ENCODE data around the gene DAPL1. TPM values are rescaled to one million over a fixed set of nuclear protein-coding genes. Genes with fewer than 3 reads are reported as not detected.

Gene DAPL1
- total RNA-seq, 1 donor from 2014 or later = not detected

GRCh38 chr2:158774681-158775080 lies 20.4 kb upstream of the DAPL1 start:
- no peak for TF ChIP-seq CTCF (IDR thresholded peaks at IDR 0.05; ENCODE audit: insufficient read depth, low read length, poor library complexity, severe bottlenecking)
- Histone ChIP-seq H3K27me3 (ENCODE audit: control insufficient read depth, insufficient read depth, low read length) (no peaks in the 10 kb centered on the region), H3K4me3 (ENCODE audit: low read depth, low read length) (no peak overlapping the region), H3K36me3 (ENCODE audit: control insufficient read depth, insufficient read depth, low read length) (no peaks in the 10 kb centered on the region)
- DNase-seq (ENCODE audit: low read depth) = no peak

- Histone ChIP-seq H3K4me3 (ENCODE audit: low read depth, low read length) (no peak overlapping the region), H3K27me3 (ENCODE audit: control insufficient read depth, insufficient read depth, low read length) (no peaks in the 10 kb centered on the region), H3K36me3 (ENCODE audit: control insufficient read depth, insufficient read depth, low read length) (no peaks in the 10 kb centered on the region)
- no peak for TF ChIP-seq CTCF (IDR thresholded peaks at IDR 0.05; ENCODE audit: insufficient read depth, low read length, poor library complexity, severe bottlenecking)
- DNase-seq (ENCODE audit: low read depth) = no peak
These were observed 19.7 kb upstream of the DAPL1 start for GRCh38 chr2:158775273-158776027.

- no peak for TF ChIP-seq CTCF (IDR thresholded peaks at IDR 0.05; ENCODE audit: insufficient read depth, low read length, poor library complexity, severe bottlenecking)
- Histone ChIP-seq H3K27me3 (ENCODE audit: control insufficient read depth, insufficient read depth, low read length) (no peaks in the 10 kb centered on the region), H3K4me3 (ENCODE audit: low read depth, low read length) (no peak overlapping the region), H3K36me3 (ENCODE audit: control insufficient read depth, insufficient read depth, low read length) (no peaks in the 10 kb centered on the region)
- no peak for DNase-seq (ENCODE audit: low read depth)
These were observed 18.9 kb upstream of the DAPL1 start for GRCh38 chr2:158776231-158776630.

GRCh38 chr2:158777077-158777476 lies 18.0 kb upstream of the DAPL1 start:
- Histone ChIP-seq H3K36me3 (ENCODE audit: control insufficient read depth, insufficient read depth, low read length) (no peaks in the 10 kb centered on the region), H3K27me3 (ENCODE audit: control insufficient read depth, insufficient read depth, low read length) (no peaks in the 10 kb centered on the region), H3K4me3 (ENCODE audit: low read depth, low read length) (no peak overlapping the region)
- no peak for TF ChIP-seq CTCF (IDR thresholded peaks at IDR 0.05; ENCODE audit: insufficient read depth, low read length, poor library complexity, severe bottlenecking)
- DNase-seq (ENCODE audit: low read depth) = no peak

- H3K27me3 ChIP-seq (ENCODE audit: control insufficient read depth, insufficient read depth, low read length) = no peaks in the 10 kb centered on the region
- H3K36me3 ChIP-seq (ENCODE audit: control insufficient read depth, insufficient read depth, low read length) = no peaks in the 10 kb centered on the region
- no peak for TF ChIP-seq CTCF (IDR thresholded peaks at IDR 0.05; ENCODE audit: insufficient read depth, low read length, poor library complexity, severe bottlenecking)
- DNase-seq (ENCODE audit: low read depth) = no peak
- H3K4me3 ChIP-seq (ENCODE audit: low read depth, low read length) = no peak overlapping the region
These were observed 16.9 kb upstream of the DAPL1 start for GRCh38 chr2:158778243-158778642.

- no peak for DNase-seq (ENCODE audit: low read depth)
- Histone ChIP-seq H3K4me3 (ENCODE audit: low read depth, low read length) (no peak overlapping the region), H3K36me3 (ENCODE audit: control insufficient read depth, insufficient read depth, low read length) (no peaks in the 10 kb centered on the region), H3K27me3 (ENCODE audit: control insufficient read depth, insufficient read depth, low read length) (no peaks in the 10 kb centered on the region)
- TF ChIP-seq CTCF (IDR thresholded peaks at IDR 0.05; ENCODE audit: insufficient read depth, low read length, poor library complexity, severe bottlenecking) = no peak
These were observed 15.5 kb upstream of the DAPL1 start for GRCh38 chr2:158779621-158780020.
